Astrocyte of the spinal cord (primary cell): ENCODE data around the gene IQGAP2.

ENCODE experiments used
- DNase-seq: peaks from one replicate; pipeline ENCODE4 v3.0.0; 2011; ENCODE audit warnings: low read depth, low spot score
- H3K4me3 ChIP-seq: 2 replicates; pipeline ENCODE4 v1.5.1; 2011; ENCODE audit warnings: low read depth, mild to moderate bottlenecking, low read length, moderate library complexity
- CTCF ChIP-seq: IDR thresholded peaks from 2 replicates; pipeline ENCODE4 v1.5.1; 2012; ENCODE audit warnings: low read depth, mild to moderate bottlenecking, low read length, inconsistent platforms
- in situ Hi-C: cut with HindIII; loops from 2 replicates; pipeline ENCODE4 v1.10.0; 2017; ENCODE audit warnings: low sequenced_read_pairs

The IQGAP2 gene

DNA sequence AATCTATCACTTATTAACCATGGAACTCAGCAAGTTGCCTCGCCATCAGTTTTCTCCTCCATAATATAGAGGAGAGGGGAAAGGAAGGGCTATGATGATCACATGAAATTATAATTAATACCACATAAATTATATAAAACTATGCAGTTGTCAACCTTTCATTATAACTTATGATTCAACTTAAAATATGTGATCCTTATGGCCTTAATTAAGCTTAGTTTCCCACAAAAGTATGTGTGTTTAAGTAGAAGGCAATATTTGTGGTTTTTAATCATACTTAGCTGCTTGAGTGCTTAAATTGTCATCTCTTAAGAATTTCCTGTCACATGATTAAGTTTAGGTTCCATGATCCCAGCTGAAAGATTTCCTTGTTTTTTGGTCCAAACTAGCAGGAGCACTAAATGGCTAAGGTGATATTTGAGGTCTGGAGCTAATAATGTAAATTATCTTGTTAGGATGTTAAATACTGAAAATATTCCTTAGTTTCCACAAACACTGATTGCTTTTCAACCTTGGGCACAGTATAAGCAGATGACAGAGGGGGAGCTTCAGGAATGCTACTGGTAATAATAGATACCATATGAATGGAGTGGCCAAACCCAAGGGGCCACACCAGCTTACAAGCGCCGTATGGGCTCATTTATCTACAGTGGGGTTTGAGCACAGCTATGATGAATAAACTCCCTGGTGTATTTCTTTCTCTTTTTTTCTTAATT lies 286.4 kb downstream of the IQGAP2 start:
- no peak for TF ChIP-seq CTCF
- H3K4me3 ChIP-seq, result no peak overlapping the region
- peak; percentile 92 for DNase-seq
- in situ Hi-C loops, result no loop called here

DNA sequence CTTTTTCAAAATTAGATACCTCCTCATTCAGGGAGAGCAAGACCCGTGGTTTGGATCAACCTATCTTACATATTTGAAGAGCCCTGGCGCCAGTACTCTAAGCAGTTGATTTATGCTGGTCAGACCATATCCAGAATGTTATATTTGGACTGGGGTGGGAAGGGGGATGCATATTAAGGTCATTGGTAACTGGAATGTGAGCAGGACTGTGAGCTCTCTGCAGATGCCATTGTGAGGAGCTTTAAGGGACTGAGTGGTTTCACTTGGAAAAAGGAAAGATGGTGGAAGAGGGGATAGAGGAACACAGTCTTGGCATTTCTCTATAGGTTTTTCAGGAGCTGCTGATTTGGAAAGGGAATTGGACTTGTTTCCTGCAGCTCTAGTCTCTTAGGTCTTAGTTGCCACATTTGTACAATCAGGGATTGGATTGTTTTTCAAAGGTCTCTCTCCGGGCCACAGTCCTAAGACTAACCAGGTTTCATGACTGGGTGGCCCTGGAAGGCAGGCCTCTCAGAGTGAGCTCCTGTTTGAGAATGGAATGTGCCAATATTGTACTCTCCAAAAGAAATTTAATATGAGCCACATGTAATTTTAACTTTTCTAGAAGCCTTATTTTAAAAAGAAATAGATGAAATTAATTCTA lies 287.1 kb downstream of the IQGAP2 start:
- TF ChIP-seq CTCF, result no peak
- H3K4me3 ChIP-seq, result no peak overlapping the region
- no peak for DNase-seq
- in situ Hi-C loops, result no loop called here

GRCh38 chr5:76690704-76691466 lies 287.8 kb downstream of the IQGAP2 start:
- no peak overlapping the region for H3K4me3 ChIP-seq
- in situ Hi-C loops, result no loop called here
- peak; percentile 77 for DNase-seq
- TF ChIP-seq CTCF, result no peak

GRCh38 chr5:76691467-76692273 lies 288.6 kb downstream of the IQGAP2 start:
- peak; percentile 76 for DNase-seq
- in situ Hi-C loops, result no loop called here
- no peak overlapping the region for H3K4me3 ChIP-seq
- no peak for TF ChIP-seq CTCF

- H3K4me3 ChIP-seq, result no peak overlapping the region
- no peak for TF ChIP-seq CTCF
- DNase-seq, result no peak
- in situ Hi-C loops, result no loop called here
Observed at GRCh38 chr5:76692274-76692540, 289.1 kb downstream of the IQGAP2 start.

DNA sequence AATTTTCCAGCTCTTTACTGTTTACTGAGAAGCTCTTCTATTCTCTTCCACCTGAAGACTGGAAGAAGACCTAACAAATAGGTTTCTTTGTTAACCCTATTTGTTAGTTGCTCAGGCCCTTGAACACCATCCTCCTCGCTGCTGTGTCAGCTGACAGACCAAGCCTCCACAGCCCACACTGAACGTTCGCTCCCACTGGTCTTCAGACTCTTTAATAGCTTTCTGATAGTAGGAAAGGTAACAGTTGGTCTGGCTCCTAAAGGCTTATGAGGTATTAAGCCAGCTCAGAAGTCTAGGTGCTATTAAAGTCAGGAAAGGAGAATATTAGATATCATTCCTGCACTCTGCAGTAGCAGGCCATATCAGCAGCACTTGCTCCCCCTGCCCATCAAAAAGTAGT lies 289.6 kb downstream of the IQGAP2 start:
- H3K4me3 ChIP-seq, result no peak overlapping the region
- in situ Hi-C loops, result no loop called here
- TF ChIP-seq CTCF, result no peak
- DNase-seq, result no peak
